ENCODE data around the gene TRAF1.

TRAF1 gene

DNA sequence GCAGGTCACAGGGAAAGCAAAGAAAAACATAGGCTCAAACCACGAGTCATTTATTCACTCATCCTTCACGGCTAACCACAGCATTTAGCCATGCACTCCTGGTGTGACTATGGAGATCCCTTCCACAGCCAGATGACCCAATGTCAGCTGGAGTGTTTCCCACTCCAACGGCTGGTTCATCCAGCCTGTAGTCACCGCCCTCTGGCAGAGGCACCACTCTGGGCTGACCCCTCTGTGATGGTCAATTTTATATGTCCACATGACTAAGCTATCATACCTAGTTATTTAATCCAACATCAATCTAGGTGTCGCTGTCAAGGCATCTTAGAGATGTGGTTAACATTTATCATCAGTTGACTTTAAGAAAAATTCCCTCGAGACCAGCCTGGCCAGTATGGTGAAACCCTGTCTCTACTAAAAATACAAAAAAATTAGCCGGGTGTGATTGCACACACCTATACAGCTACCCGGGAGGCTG is 40.1 kb downstream of the TRAF1 start:
- Histone ChIP-seq H3K27me3 (ENCODE audit: insufficient read depth, low read depth, severe bottlenecking) (no peaks in the 10 kb centered on the region), H3K27ac (no peak overlapping the region), H3K36me3 (no peaks in the 10 kb centered on the region), H3K9me3 (ENCODE audit: severe bottlenecking) (no peaks in the 10 kb centered on the region), H3K4me3 (ENCODE audit: low read depth, low read length) (no peak overlapping the region)
- TF ChIP-seq, protein P1, sequence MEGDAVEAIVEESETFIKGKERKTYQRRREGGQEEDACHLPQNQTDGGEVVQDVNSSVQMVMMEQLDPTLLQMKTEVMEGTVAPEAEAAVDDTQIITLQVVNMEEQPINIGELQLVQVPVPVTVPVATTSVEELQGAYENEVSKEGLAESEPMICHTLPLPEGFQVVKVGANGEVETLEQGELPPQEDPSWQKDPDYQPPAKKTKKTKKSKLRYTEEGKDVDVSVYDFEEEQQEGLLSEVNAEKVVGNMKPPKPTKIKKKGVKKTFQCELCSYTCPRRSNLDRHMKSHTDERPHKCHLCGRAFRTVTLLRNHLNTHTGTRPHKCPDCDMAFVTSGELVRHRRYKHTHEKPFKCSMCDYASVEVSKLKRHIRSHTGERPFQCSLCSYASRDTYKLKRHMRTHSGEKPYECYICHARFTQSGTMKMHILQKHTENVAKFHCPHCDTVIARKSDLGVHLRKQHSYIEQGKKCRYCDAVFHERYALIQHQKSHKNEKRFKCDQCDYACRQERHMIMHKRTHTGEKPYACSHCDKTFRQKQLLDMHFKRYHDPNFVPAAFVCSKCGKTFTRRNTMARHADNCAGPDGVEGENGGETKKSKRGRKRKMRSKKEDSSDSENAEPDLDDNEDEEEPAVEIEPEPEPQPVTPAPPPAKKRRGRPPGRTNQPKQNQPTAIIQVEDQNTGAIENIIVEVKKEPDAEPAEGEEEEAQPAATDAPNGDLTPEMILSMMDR (IDR thresholded peaks at IDR 0.05; ENCODE audit: low read depth, low read length): no peak
- no peak for DNase-seq

DNA sequence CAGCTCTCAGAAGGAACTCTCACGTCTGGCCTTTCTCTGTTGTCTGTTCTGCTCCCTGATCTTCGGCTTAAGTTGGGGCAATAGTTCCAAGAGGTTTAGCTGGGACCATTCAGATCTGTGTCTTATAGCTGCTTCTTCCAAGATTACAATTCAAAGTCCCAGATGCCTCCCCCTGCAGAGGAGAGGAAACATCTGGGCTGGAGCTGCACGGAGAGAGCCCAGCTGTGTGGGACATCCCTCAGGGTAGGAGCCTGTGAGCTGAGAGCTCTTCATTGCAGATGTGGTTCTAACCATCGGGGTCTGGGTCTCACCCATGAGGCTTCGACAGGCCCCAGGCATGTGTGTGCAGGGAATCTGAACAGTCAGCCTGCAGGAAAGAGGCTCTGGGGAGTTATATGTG is 40.6 kb downstream of the TRAF1 start:
- Histone ChIP-seq H3K27me3 (ENCODE audit: insufficient read depth, low read depth, severe bottlenecking) (no peaks in the 10 kb centered on the region), H3K9me3 (ENCODE audit: severe bottlenecking) (no peaks in the 10 kb centered on the region), H3K27ac (no peak overlapping the region), H3K4me3 (ENCODE audit: low read depth, low read length) (no peak overlapping the region), H3K36me3 (no peaks in the 10 kb centered on the region)
- no peak for DNase-seq
- TF ChIP-seq, protein P1 (IDR thresholded peaks at IDR 0.05; ENCODE audit: low read depth, low read length): no peak

DNA sequence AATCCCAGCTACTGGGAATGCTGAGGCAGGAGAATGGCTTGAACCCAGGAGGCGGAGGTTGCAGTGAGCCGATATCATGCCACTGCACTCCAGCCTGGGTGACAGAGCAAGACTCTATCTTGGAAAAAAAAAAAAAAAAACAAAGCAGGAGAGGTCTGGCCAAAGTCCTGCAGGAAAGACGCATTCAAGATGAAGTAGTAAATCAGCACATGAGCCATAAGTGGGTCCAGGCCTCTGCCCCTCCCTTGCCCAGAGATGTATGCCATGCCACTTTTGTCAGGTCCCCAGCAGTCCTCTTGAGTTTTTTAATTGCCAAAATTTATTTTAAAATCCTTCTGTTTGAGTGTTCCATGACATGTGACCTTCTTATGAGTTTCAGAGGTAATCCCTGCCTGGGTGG is 41.1 kb downstream of the TRAF1 start:
- no peaks in the 10 kb centered on the region for H3K27me3 ChIP-seq (ENCODE audit: insufficient read depth, low read depth, severe bottlenecking)
- no peak overlapping the region for H3K4me3 ChIP-seq (ENCODE audit: low read depth, low read length)
- no peaks in the 10 kb centered on the region for H3K9me3 ChIP-seq (ENCODE audit: severe bottlenecking)
- H3K36me3 ChIP-seq: no peaks in the 10 kb centered on the region
- H3K27ac ChIP-seq: no peak overlapping the region
- TF ChIP-seq, protein P1 (IDR thresholded peaks at IDR 0.05; ENCODE audit: low read depth, low read length): no peak
- DNase-seq: no peak

DNA sequence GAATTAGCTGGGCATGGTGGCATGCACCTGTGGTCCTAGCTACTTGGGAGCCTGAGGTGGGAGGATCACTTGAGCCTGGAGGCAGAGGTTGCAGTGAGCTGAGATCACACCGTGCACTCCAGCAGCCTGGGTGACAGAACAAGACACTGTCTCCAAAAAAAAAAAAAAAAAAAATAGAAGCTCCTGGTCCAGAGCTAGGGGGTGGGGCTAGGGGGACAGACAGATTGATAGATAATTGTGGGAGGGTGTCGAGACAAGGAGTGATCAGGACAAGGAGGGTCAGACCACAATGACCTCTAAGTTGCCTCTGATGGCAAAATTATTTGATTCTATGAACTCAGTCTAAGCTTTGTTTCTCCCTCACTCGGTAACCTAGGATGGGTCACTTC is 43.0 kb downstream of the TRAF1 start:
- Histone ChIP-seq H3K4me3 (ENCODE audit: low read depth, low read length) (no peak overlapping the region), H3K27me3 (ENCODE audit: insufficient read depth, low read depth, severe bottlenecking) (no peaks in the 10 kb centered on the region), H3K9me3 (ENCODE audit: severe bottlenecking) (no peaks in the 10 kb centered on the region), H3K36me3 (no peaks in the 10 kb centered on the region), H3K27ac (no peak overlapping the region)
- no peak for DNase-seq
- TF ChIP-seq, protein P1 (IDR thresholded peaks at IDR 0.05; ENCODE audit: low read depth, low read length): no peak

DNA sequence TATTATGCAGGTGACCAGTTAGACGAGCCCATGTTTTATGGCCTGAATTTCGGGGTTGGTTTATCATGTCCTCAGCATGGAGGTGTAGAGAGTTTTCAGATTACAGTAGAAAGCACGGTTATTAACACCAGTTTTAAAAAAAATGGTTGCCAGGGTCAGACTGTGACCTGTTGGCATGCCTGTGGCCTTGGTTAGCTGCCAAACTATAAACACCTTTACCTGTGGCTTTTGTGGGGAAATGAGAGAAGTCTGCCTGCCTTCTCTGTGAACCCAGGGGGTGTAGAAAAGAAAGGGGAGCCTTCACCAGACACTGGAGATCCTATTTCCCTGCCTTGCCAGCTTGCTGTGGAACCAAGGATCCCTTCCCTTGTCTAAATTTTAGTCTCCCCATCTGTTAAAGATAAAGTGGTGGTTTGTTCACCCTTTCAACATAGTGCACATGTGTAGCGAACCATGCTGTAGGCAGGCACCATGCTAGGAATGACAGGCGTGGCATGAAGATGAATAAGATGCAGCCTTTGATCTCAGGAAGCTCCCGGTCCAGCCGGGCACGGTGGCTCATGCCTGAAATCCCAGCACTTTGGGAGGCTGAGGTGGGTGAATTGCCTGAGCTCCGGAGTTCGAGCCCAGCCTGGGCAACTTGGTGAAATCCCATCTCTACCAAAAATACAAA is 43.5 kb downstream of the TRAF1 start:
- TF ChIP-seq, protein P1 (IDR thresholded peaks at IDR 0.05; ENCODE audit: low read depth, low read length): no peak
- Histone ChIP-seq H3K9me3 (ENCODE audit: severe bottlenecking) (no peaks in the 10 kb centered on the region), H3K36me3 (no peaks in the 10 kb centered on the region), H3K27me3 (ENCODE audit: insufficient read depth, low read depth, severe bottlenecking) (no peaks in the 10 kb centered on the region), H3K4me3 (ENCODE audit: low read depth, low read length) (no peak overlapping the region), H3K27ac (no peak overlapping the region)
- DNase-seq: no peak

DNA sequence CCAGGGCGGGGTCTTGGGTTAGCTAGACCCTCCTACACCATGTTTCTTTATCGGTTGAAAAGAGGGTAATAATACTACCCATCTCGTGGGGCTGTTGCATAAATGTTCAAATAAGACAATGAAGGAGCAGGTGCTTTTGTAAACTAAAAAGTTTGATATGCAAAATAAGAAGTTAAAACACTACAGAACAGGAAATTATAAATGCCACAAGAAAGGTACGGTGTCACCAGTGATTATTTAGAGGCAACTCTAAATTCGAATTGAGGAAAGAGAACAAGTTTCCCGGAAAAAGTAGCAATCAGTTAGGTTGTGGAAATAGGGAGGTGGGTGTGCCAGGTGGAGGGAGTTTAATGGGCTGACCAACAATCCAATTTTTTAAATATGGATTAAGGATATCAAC is 47.1 kb downstream of the TRAF1 start:
- DNase-seq: no peak
- Histone ChIP-seq H3K27ac (no peak overlapping the region), H3K36me3 (peaks cover 9% of the 10 kb centered on the region), H3K9me3 (ENCODE audit: severe bottlenecking) (no peaks in the 10 kb centered on the region), H3K27me3 (ENCODE audit: insufficient read depth, low read depth, severe bottlenecking) (no peaks in the 10 kb centered on the region), H3K4me3 (ENCODE audit: low read depth, low read length) (no peak overlapping the region)
- TF ChIP-seq, protein P1 (IDR thresholded peaks at IDR 0.05; ENCODE audit: low read depth, low read length): no peak
